HCT116 (cell line): ENCODE results near the gene VPS33B. TPM values are rescaled to one million over a fixed set of nuclear protein-coding genes. Genes with fewer than 3 reads are reported as not detected.

Experiments
- ATAC-seq: fragments of 200-7000 bp; cut with Tn5 transposase; 2 replicates; pipeline ENCODE4 v1.9.1; 2020; ENCODE audit warnings: mild to moderate bottlenecking, moderate library complexity
- BruUV-seq: library from RNA; stranded (reverse); fragments of 400-500 nt; replicated peaks from 2 replicates; lab custom pipeline; 2021; lab: Mats Ljungman, UMichigan
- CTCF ChIA-PET: fragments of 300-600 bp; sonication (Branson Sonifier 250); formaldehyde crosslinking; loops from one replicate; lab custom pipeline; 2021; ENCODE audit warnings: antibody characterized with exemption; lab: Charles Lee
- POLR2A ChIA-PET: fragments of 300-600, 350-600 bp; sonication (Branson Sonifier 250); formaldehyde crosslinking; loops from one replicate; lab custom pipeline; 2021; ENCODE audit warnings: antibody characterized with exemption; lab: Charles Lee
- RAD21 ChIA-PET, 2 experiments: fragments of 300-600 bp; sonication (Branson Sonifier 250); formaldehyde crosslinking; loops; one replicate each; lab custom pipeline; 2023; ENCODE audit warnings: low total read pairs in 2 of 2; ENCODE audit not compliant: uncharacterized antibody in 2 of 2, unreplicated experiment in 2 of 2, low non-redundant PET in 1 of 2; lab: Charles Lee
- DNase-seq: peaks from one replicate; pipeline ENCODE4 v3.0.0-alpha.2; 2010; ENCODE audit warnings: low read depth, low spot score
- H2AFZ ChIP-seq: fragments of 200-600 bp; shearing (Covaris generic), sonication (generic); 2 replicates; pipeline ENCODE4 v1.6.1; 2017; ENCODE audit warnings: low read depth, mixed run types, mixed read lengths, antibody characterized with exemption, low read length; ENCODE audit not compliant: poor library complexity, severe bottlenecking
- H3K27ac ChIP-seq: 2 replicates; pipeline ENCODE4 v1.5.1; 2012; ENCODE audit warnings: low read depth, low read length
- H3K27me3 ChIP-seq: fragments of 200-600 bp; sonication (generic); 2 replicates; pipeline ENCODE4 v1.6.1; 2016; ENCODE audit warnings: mixed run types, low read length, mixed read lengths; ENCODE audit not compliant: insufficient read depth
- H3K36me3 ChIP-seq, 2 experiments: fragments of 200-500 bp in 1 of 2; fragments of 200-600 bp in 1 of 2; sonication (Bioruptor generic) in 1 of 2; sonication (generic) in 1 of 2; 2 replicates each; pipeline versions ENCODE4 v1.5.1 to v1.6.1; 2014 to 2016; ENCODE audit warnings: low read length in 2 of 2, inconsistent platforms in 1 of 2, mixed read lengths in 1 of 2, mixed run types in 1 of 2; ENCODE audit not compliant: insufficient read depth in 2 of 2, control insufficient read depth in 1 of 2
- H3K4me1 ChIP-seq, 2 experiments: fragments of 200-600 bp in 1 of 2; sonication (generic) in 1 of 2; 2 replicates each; pipeline versions ENCODE4 v1.5.1 to v1.6.1; 2012 to 2017; ENCODE audit warnings: low read length in 2 of 2, inconsistent platforms in 1 of 2, mild to moderate bottlenecking in 1 of 2, mixed read lengths in 1 of 2, mixed run types in 1 of 2, moderate library complexity in 1 of 2; ENCODE audit not compliant: insufficient read depth in 2 of 2, control insufficient read depth in 1 of 2
- H3K4me2 ChIP-seq: fragments of 200-600 bp; sonication (generic); 2 replicates; pipeline ENCODE4 v1.6.1; 2017; ENCODE audit warnings: mixed run types, low read length, mixed read lengths
- H3K4me3 ChIP-seq, 2 experiments: fragments of 200-600 bp in 1 of 2; sonication (generic) in 1 of 2; replicated peaks in 1 of 2; 2 replicates each; pipeline ENCODE4 v1.5.1; 2011 to 2016; ENCODE audit warnings: low read length in 2 of 2, control low read depth in 1 of 2, low read depth in 1 of 2, mild to moderate bottlenecking in 1 of 2, mixed read lengths in 1 of 2, mixed run types in 1 of 2
- H3K79me2 ChIP-seq: fragments of 200-600 bp; sonication (generic); 2 replicates; pipeline ENCODE4 v1.6.1; 2017; ENCODE audit warnings: mild to moderate bottlenecking, mixed run types, low read length, moderate library complexity, mixed read lengths; ENCODE audit not compliant: insufficient read depth
- H3K9ac ChIP-seq: fragments of 200-600 bp; sonication (generic); 2 replicates; pipeline ENCODE4 v1.6.1; 2016; ENCODE audit warnings: low read length, mixed read lengths
- H3K9me2 ChIP-seq: fragments of 200-600 bp; sonication (generic), shearing (Covaris generic); 2 replicates; pipeline ENCODE4 v1.6.1; 2017; ENCODE audit warnings: mixed run types, mild to moderate bottlenecking, moderate library complexity; ENCODE audit not compliant: insufficient read depth
- H3K9me3 ChIP-seq, 2 experiments: fragments of 200-500 bp in 1 of 2; fragments of 200-600 bp in 1 of 2; sonication (Bioruptor generic) in 1 of 2; sonication (generic) in 1 of 2; 2 replicates each; pipeline ENCODE4 v1.6.1; 2014 to 2017; ENCODE audit warnings: low read length in 2 of 2, mixed read lengths in 2 of 2, inconsistent platforms in 1 of 2, low read depth in 1 of 2, mild to moderate bottlenecking in 1 of 2, mixed run types in 1 of 2, moderate library complexity in 1 of 2; ENCODE audit not compliant: control insufficient read depth in 1 of 2, insufficient read depth in 1 of 2
- H4K20me1 ChIP-seq: fragments of 200-600 bp; sonication (generic), shearing (Covaris generic); 2 replicates; pipeline ENCODE4 v1.6.1; 2017; ENCODE audit warnings: mixed run types, mild to moderate bottlenecking, moderate library complexity; ENCODE audit not compliant: insufficient read depth
- CBX3 ChIP-seq: IDR thresholded peaks from 2 replicates; pipeline ENCODE4 v1.6.1; 2012; ENCODE audit warnings: low read depth
- EZH2phosphoT487 ChIP-seq: fragments of 200-600 bp; IDR thresholded peaks from 2 replicates; pipeline ENCODE4 v1.6.1; 2018; ENCODE audit warnings: antibody characterized with exemption, borderline replicate concordance
- SP1 ChIP-seq: IDR thresholded peaks from 2 replicates; pipeline ENCODE4 v1.6.1; 2012; ENCODE audit warnings: low read depth
- SRF ChIP-seq: IDR thresholded peaks from 2 replicates; pipeline ENCODE4 v1.6.1; 2012; ENCODE audit warnings: low read depth
- ZFX ChIP-seq: fragments of 450-650 bp; IDR thresholded peaks from 2 replicates; pipeline ENCODE4 v1.6.1; 2017
- intact Hi-C: fragments of 100-400 bp; cut with micrococcal nuclease; formaldehyde crosslinking; loops from 2 replicates; pipeline ENCODE4 v1.10.0; 2022
- total RNA-seq: library from RNA; stranded (reverse); gene quantifications from one replicate; pipeline ENCODE4 v1.2.1, GENCODE V29; 2021; ENCODE audit not compliant: unreplicated experiment
- TF ChIP-seq, protein P1 (sequence below): IDR thresholded peaks from 2 replicates; pipeline ENCODE4 v1.6.1; 2012
- TF ChIP-seq, protein P2 (sequence below), 3 experiments: fragments of 200-600 bp in 1 of 3; sonication (generic) in 1 of 3; IDR thresholded peaks in 2 of 3; conservative IDR thresholded peaks in 1 of 3; 2 replicates each; pipeline ENCODE4 v1.5.1; 2012 to 2017; ENCODE audit warnings: low read depth in 2 of 3, low read length in 2 of 3, antibody characterized with exemption in 1 of 3, borderline replicate concordance in 1 of 3, control low read depth in 1 of 3, mild to moderate bottlenecking in 1 of 3, mixed read lengths in 1 of 3, mixed run types in 1 of 3, moderate library complexity in 1 of 3; ENCODE audit not compliant: insufficient read depth in 1 of 3

VPS33B gene
- total RNA-seq, 1 experiment from 2014 or later, result 23.1 TPM

DNA sequence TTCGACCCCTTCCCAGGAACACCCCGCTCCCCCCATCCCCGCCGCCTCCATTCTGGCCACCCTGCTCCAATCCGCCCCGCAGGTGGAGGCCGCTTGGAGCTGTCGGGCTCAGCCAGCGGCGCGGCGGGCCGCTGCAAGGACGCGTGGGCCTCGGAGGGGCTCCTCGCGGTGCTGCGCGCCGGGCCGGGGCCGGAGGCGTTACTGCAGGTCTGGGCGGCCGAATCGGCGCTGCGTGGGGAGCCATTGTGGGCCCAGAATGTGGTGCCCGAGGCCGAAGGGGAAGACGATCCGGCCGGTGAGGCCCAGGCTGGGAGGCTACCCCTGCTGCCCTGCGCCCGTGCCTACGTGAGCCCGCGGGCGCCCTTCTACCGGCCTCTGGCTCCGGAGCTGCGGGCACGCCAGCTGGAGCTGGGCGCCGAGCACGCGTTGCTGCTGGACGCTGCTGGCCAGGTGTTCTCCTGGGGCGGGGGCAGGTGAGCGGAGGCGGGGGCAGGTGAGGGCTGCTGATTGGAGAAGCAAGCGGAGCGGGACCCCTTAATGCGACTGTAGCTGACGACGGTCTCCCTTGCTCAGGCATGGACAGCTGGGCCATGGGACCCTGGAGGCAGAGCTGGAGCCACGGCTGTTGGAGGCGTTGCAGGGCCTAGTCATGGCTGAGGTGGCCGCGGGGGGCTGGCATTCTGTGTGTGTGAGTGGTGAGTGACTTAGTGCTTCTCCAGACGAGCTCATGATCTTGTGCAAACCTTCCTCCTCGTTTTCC is 65.2 kb downstream of the VPS33B start:
- ChIA-PET POLR2A (no interaction called here), CTCF (interaction anchor here (1.1 to 4.0 kb wide), 2 partner anchors 24 to 25 kb away, joined by 6 to 35 read pairs; partner anchors contain the start of genes HDDC3 and UNC45A)
- H3K4me1 ChIP-seq, result peaks cover 11 to 23% of the 10 kb centered on the region in 2 experiments
- H2AFZ ChIP-seq, result no peak overlapping the region
- H4K20me1 ChIP-seq, result no peaks in the 10 kb centered on the region
- peaks cover 6 to 18% of the 10 kb centered on the region in 2 experiments for H3K36me3 ChIP-seq
- intact Hi-C loops, result no loop called here
- no peak for ATAC-seq
- no peaks in the 10 kb centered on the region for H3K9me3 ChIP-seq
- DNase-seq, result no peak
- no peak overlapping the region for H3K9ac ChIP-seq
- no peaks in the 10 kb centered on the region for H3K9me2 ChIP-seq
- H3K4me2 ChIP-seq, result no peak overlapping the region
- peaks cover 24% of the 10 kb centered on the region for H3K79me2 ChIP-seq
- no peak overlapping the region; the same call in 1 of the 2 replicates for H3K27ac ChIP-seq
- TF ChIP-seq SP1 (no peak), SRF (no peak), CBX3 (no peak), EZH2phosphoT487 (no peak)
- TF ChIP-seq, protein P1, sequence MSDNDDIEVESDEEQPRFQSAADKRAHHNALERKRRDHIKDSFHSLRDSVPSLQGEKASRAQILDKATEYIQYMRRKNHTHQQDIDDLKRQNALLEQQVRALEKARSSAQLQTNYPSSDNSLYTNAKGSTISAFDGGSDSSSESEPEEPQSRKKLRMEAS, result no peak
- TF ChIP-seq, all 23 proteins: peak for 0
- RAD21 ChIA-PET, result no interaction called here
- Histone ChIP-seq H3K4me3 (no peak overlapping the region), H3K27me3 (no peaks in the 10 kb centered on the region)
- BruUV-seq, result no TSS peak

DNA sequence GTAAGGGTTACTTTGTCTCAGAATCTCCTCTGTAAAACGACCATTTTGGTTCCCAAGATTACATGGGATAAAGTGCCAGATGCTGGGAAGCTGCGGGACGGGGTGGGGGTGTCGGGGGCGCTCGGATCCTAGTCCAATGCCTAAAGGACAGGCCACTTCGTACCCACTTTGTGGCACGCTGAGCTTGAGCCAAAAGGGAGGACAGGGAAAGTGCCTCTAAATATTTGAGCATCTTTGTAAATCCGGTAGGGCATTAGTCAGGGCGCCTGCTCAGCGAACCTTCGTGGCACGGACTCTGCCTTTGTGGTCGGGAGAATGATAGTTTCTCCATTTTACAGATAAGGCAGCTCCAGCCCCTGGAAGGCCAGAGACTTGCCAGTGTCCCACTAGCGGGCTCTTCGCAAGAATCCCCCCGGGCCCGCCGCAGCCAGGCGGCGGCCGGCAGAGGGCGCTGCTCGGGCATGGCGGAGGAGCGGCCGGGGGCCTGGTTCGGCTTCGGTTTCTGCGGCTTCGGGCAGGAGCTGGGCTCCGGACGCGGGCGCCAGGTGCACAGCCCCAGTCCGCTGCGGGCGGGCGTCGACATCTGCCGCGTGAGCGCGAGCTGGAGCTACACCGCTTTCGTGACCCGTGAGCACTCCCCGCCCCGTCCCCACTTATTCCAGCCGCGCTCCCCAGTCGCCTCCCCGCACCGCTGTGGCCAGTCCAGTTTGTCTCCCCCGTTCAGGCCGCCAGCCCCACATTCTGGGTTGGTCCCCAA is 65.9 kb downstream of the VPS33B start:
- H2AFZ ChIP-seq, result no peak overlapping the region
- no peak for DNase-seq
- intact Hi-C loops, result no loop called here
- peak overlapping the region; percentile 97 for H3K9ac ChIP-seq
- peaks cover 24% of the 10 kb centered on the region for H3K79me2 ChIP-seq
- H3K9me2 ChIP-seq, result no peaks in the 10 kb centered on the region
- no TSS peak for BruUV-seq
- H3K27ac ChIP-seq, result peak overlapping the region; percentile 97
- no peak for ATAC-seq
- ChIA-PET POLR2A (no interaction called here), RAD21 (no interaction called here), CTCF (interaction anchor here (4.0 kb wide), 1 partner anchor 23 kb away, joined by 35 read pairs; the partner anchor contains the start of genes HDDC3 and UNC45A)
- peaks cover 5 to 18% of the 10 kb centered on the region in 2 experiments for H3K36me3 ChIP-seq
- peaks cover 11 to 23% of the 10 kb centered on the region in 2 experiments for H3K4me1 ChIP-seq
- H3K4me3 ChIP-seq, result peak overlapping the region; percentile 71 to 75
- H3K4me2 ChIP-seq, result peak overlapping the region; percentile 93
- H3K27me3 ChIP-seq, result no peaks in the 10 kb centered on the region
- TF ChIP-seq, protein P2, sequence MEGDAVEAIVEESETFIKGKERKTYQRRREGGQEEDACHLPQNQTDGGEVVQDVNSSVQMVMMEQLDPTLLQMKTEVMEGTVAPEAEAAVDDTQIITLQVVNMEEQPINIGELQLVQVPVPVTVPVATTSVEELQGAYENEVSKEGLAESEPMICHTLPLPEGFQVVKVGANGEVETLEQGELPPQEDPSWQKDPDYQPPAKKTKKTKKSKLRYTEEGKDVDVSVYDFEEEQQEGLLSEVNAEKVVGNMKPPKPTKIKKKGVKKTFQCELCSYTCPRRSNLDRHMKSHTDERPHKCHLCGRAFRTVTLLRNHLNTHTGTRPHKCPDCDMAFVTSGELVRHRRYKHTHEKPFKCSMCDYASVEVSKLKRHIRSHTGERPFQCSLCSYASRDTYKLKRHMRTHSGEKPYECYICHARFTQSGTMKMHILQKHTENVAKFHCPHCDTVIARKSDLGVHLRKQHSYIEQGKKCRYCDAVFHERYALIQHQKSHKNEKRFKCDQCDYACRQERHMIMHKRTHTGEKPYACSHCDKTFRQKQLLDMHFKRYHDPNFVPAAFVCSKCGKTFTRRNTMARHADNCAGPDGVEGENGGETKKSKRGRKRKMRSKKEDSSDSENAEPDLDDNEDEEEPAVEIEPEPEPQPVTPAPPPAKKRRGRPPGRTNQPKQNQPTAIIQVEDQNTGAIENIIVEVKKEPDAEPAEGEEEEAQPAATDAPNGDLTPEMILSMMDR (IDR thresholded peaks at IDR 0.05 in 2 of 3, conservative IDR thresholded peaks at IDR 0.05 in 1 of 3; ENCODE audit: borderline replicate concordance in 1 of 3, insufficient read depth in 1 of 3, low read depth in 2 of 3, low read length in 2 of 3), result peak in 2 of 3 experiments; percentile 35 to 45; a peak in 4 of 6 replicates
- no peak for TF ChIP-seq ZFX
- no peaks in the 10 kb centered on the region for H4K20me1 ChIP-seq
- no peaks in the 10 kb centered on the region for H3K9me3 ChIP-seq
